Ramos (cell line): ENCODE results near the gene SLC22A23.

Experiments used
- in situ Hi-C: fragments of 300-500 bp; cut with MboI; formaldehyde crosslinking; loops from one replicate; pipeline ENCODE4 v1.14.3; 2022; ENCODE audit warnings: low sequenced_read_pairs; ENCODE audit not compliant: unreplicated experiment

Gene SLC22A23

GRCh38 chr6:3447005-3447404 lies 9.8 kb downstream of the SLC22A23 start:
- in situ Hi-C loops: no loop called here

GRCh38 chr6:3446184-3446583 lies 10.7 kb downstream of the SLC22A23 start:
- in situ Hi-C loops: no loop called here

GRCh38 chr6:3444276-3445088 lies 12.4 kb downstream of the SLC22A23 start:
- in situ Hi-C loops: no loop called here

- in situ Hi-C loops: no loop called here
Observed at GRCh38 chr6:3443221-3443515, 13.7 kb downstream of the SLC22A23 start.

- in situ Hi-C loops: no loop called here
Observed at GRCh38 chr6:3442431-3443220, 14.2 kb downstream of the SLC22A23 start.

- in situ Hi-C loops: no loop called here
Observed at GRCh38 chr6:3440911-3441310, 15.9 kb downstream of the SLC22A23 start.

- in situ Hi-C loops: no loop called here
Observed at GRCh38 chr6:3439961-3440360, 16.9 kb downstream of the SLC22A23 start.

- in situ Hi-C loops: no loop called here
Observed at GRCh38 chr6:3438190-3439167, 18.4 kb downstream of the SLC22A23 start.

- in situ Hi-C loops: no loop called here
Observed at GRCh38 chr6:3433005-3433404, 23.8 kb downstream of the SLC22A23 start.

- in situ Hi-C loops: no loop called here
Observed at GRCh38 chr6:3432416-3432815, 24.4 kb downstream of the SLC22A23 start.

GRCh38 chr6:3431994-3432393 lies 24.9 kb downstream of the SLC22A23 start:
- in situ Hi-C loops: no loop called here

- in situ Hi-C loops: no loop called here
Observed at GRCh38 chr6:3429211-3429610, 27.6 kb downstream of the SLC22A23 start.

GRCh38 chr6:3428700-3429099 lies 28.1 kb downstream of the SLC22A23 start:
- in situ Hi-C loops: no loop called here

- in situ Hi-C loops: no loop called here
Observed at GRCh38 chr6:3428247-3428646, 28.6 kb downstream of the SLC22A23 start.

GRCh38 chr6:3427687-3428085 lies 29.2 kb downstream of the SLC22A23 start:
- in situ Hi-C loops: no loop called here

GRCh38 chr6:3426927-3427686 lies 29.7 kb downstream of the SLC22A23 start:
- in situ Hi-C loops: no loop called here

- in situ Hi-C loops: no loop called here
Observed at GRCh38 chr6:3426091-3426926, 30.5 kb downstream of the SLC22A23 start.

- in situ Hi-C loops: no loop called here
Observed at GRCh38 chr6:3425574-3425973, 31.3 kb downstream of the SLC22A23 start.
